Measurements from ENCODE around the gene MAGI2.
"Not testable (repeated sequence)": the region's sequence is repeated elsewhere in the genome, so short reads cannot be mapped to it uniquely, and the experiment has no call there.

The MAGI2 gene

GRCh38 chr7:79452495-79453265, 787 bp downstream of the MAGI2 start:
- FAIRE-seq, result no peak

GRCh38 chr7:79452032-79452494, 1.4 kb downstream of the MAGI2 start:
- no peak for FAIRE-seq
- DNase-seq (ENCODE audit: extremely low spot score, insufficient read length, low read depth), result no peak

More at GRCh38 chr7:79452495-79453265, 787 bp downstream of the MAGI2 start:
- no peak for DNase-seq (ENCODE audit: extremely low spot score, insufficient read length, low read depth)

GRCh38 chr7:79451580-79451979, 1.9 kb downstream of the MAGI2 start:
- DNase-seq (ENCODE audit: extremely low spot score, insufficient read length, low read depth), result no peak
- no peak for FAIRE-seq

- not testable (repeated sequence) for FAIRE-seq; DNase-seq (ENCODE audit: extremely low spot score, insufficient read length, low read depth)
Observed at GRCh38 chr7:79442766-79443165, 10.7 kb downstream of the MAGI2 start.

GRCh38 chr7:79436378-79436777, 17.1 kb downstream of the MAGI2 start:
- no peak for DNase-seq (ENCODE audit: extremely low spot score, insufficient read length, low read depth)
- no peak for FAIRE-seq

- FAIRE-seq (no peak), DNase-seq (ENCODE audit: extremely low spot score, insufficient read length, low read depth) (no peak)
Observed at GRCh38 chr7:79434867-79435266, 18.6 kb downstream of the MAGI2 start.

DNA sequence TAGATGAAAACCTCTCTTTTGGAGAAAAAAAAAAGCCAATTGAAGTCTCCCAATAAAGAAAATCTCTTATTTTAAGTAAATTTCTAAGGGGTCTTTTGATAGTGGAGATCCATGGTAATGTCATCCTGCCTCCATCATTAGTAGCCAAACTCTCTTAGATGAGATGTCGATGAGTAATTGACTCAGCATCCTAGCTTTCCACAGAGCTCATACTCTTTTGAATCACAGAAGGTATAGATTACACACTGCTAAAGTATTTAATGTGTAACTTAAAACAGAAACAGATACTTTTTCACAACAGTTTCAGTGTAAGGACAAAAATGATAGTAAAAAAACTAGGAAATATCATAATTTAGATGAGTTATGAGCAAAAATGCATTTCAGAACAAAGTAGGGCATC, 19.4 kb downstream of the MAGI2 start:
- FAIRE-seq (no peak), DNase-seq (ENCODE audit: extremely low spot score, insufficient read length, low read depth) (no peak)

- DNase-seq (ENCODE audit: extremely low spot score, insufficient read length, low read depth), result no peak
- FAIRE-seq, result no peak
Observed at GRCh38 chr7:79430391-79430790, 23.1 kb downstream of the MAGI2 start.

DNA sequence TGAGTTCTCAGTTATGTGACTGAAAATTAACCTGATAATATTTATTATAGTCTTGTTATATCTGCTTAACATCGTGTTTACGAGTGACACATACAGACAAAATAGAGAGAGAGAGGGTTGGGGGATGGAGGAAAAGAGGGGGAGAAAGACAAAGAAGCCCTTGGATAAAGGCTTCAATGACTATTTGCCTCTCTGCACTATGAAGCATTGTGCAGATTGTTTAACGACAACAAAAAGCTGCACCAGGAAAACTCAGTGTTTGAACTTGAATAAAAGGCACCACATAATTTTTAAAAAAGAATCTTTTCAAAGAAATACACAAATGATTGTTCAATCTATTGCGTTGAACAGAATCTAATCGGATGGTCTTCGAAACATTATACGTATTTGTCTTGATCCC, 27.8 kb downstream of the MAGI2 start:
- DNase-seq (ENCODE audit: extremely low spot score, insufficient read length, low read depth) (no peak), FAIRE-seq (no peak)

DNA sequence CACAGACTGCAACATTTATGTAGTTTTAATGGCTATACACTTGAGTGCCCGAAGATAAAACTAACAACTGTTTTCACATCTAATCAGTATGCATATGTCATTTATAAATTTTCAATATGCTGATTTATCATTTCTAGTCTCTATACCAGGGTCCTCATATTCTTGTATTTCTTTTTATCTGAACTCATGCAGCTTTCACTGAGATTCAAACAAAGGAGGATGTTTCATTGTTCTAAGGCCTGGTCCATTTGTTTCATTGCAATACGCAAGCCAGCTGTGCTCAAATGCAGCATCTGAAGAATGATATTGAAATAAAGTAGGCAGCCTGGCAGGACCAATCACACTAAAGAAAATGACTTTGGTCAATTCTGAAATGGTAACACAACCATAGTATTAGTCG, 31.7 kb downstream of the MAGI2 start:
- FAIRE-seq, result no peak
- DNase-seq (ENCODE audit: extremely low spot score, insufficient read length, low read depth), result no peak

DNA sequence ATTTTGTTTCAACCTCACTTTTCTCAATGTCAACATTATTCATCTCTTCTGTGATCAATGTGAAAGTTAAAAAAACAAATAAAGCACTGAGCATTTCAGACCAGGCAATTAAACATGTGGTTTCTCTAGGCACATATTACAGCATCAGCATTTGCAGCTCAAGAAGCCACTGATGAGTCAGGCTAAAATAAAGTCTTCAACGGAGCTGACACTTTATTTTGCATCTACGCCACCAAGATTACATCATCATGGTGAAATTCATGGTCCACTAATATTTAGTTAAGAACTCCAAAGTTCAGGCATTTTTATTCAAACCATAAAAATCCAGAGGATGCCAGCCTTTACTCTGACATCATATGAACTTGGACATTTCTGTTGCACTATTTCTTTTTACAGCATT, 33.0 kb downstream of the MAGI2 start:
- FAIRE-seq, result no peak
- no peak for DNase-seq (ENCODE audit: extremely low spot score, insufficient read length, low read depth)

GRCh38 chr7:79414910-79415309, 38.6 kb downstream of the MAGI2 start:
- no peak for FAIRE-seq
- DNase-seq (ENCODE audit: extremely low spot score, insufficient read length, low read depth), result no peak

GRCh38 chr7:79412915-79413314, 40.6 kb downstream of the MAGI2 start:
- no peak for DNase-seq (ENCODE audit: extremely low spot score, insufficient read length, low read depth)
- FAIRE-seq, result no peak

- FAIRE-seq, result no peak
- no peak for DNase-seq (ENCODE audit: extremely low spot score, insufficient read length, low read depth)
Observed at GRCh38 chr7:79412438-79412837, 41.0 kb downstream of the MAGI2 start.

DNA sequence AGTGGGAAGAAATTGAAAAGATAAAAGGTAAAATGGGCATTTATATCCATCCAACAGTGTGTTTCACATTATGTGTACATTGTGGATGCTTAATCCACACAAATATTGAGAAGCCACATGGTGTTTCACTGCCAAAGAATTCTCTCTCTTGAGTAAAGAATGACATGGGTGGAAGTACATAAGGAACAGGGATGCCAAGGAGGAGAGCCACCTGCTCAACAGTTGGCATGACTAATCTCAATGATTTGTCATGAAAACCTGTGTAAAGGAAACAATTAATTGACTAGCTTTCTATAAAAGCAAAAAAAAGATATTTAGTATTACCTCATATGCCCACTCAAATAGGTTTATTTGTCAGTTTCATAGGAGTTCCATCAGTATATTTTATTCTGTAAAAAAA, 43.1 kb downstream of the MAGI2 start:
- no peak for FAIRE-seq
- DNase-seq (ENCODE audit: extremely low spot score, insufficient read length, low read depth), result no peak

DNA sequence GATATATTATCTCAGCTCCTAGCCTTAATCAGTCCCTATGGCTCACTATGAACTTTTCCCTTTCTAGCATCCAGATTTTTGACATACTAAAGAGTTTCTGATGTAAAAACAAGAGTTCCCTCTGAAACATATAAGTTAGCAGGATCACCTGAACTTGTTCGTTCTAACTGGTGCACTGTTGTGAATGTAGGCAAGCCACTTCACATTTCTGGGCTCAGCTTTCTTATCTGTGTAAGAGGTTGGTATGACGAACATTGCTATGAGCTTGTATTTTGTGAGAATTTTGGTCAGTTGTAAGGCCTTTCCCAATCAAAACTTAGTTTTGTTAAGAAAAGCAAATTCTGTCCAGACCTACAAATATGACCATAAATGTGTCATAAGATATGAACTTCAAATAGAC, 46.1 kb downstream of the MAGI2 start:
- FAIRE-seq (no peak), DNase-seq (ENCODE audit: extremely low spot score, insufficient read length, low read depth) (no peak)

- FAIRE-seq, result no peak
- DNase-seq (ENCODE audit: extremely low spot score, insufficient read length, low read depth), result no peak
Observed at GRCh38 chr7:79406371-79406770, 47.1 kb downstream of the MAGI2 start.

DNA sequence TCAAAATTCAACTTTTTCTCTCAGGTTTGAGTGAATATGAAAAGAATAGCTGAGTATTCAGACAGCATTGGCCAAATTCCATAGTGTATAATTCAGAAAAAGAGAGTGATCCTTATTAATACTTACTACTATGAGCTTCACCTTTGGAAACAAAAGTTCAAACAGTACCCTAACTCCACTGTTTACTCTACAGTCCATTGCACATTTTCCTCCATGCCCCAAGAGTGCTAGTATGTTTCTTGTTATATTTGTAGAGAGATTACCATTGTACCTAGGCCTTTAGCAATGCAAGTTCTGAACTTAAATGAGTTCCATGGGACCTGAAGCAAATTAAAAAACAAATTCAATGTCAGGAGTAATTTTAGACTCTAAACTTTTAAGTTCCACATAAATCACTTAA, 48.1 kb downstream of the MAGI2 start:
- no peak for DNase-seq (ENCODE audit: extremely low spot score, insufficient read length, low read depth)
- no peak for FAIRE-seq

DNA sequence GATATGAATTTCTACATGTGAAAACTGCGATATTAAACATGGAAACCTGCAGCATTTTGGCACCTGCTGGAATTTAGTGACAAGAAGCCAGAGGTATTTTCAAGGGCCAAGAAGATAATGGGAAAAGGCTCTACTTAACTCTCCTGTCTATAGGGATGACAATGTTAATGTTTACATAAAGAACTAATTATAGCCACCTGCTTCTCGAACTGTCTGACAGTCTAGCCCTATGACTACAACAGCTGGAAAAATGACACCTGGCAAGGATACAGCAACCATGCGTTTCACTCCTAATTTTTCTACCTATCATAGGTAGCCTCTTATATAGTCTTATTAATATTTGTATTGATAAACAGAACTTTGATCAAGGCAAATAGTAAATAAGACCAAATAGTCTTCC, 49.6 kb downstream of the MAGI2 start:
- FAIRE-seq (no peak), DNase-seq (ENCODE audit: extremely low spot score, insufficient read length, low read depth) (no peak)

DNA sequence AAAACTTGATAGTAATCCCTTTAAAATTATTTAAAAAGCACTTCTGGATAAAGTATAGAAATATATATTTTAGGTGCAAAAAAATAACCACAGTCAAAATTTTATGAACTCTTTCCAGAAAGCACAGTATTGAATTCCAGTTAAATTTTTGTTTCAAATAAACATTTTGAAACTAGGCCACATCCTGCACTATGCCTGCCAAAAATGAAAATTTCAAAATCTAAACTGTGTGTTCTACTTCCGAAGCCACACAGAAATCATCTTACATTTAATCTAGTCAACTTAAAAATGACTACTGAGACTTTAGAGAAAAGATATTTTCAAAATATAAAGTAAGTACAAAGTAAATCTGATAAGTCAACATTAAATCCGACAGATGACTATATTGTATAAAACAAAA, 50.0 kb downstream of the MAGI2 start:
- no peak for FAIRE-seq
- DNase-seq (ENCODE audit: extremely low spot score, insufficient read length, low read depth), result no peak

DNA sequence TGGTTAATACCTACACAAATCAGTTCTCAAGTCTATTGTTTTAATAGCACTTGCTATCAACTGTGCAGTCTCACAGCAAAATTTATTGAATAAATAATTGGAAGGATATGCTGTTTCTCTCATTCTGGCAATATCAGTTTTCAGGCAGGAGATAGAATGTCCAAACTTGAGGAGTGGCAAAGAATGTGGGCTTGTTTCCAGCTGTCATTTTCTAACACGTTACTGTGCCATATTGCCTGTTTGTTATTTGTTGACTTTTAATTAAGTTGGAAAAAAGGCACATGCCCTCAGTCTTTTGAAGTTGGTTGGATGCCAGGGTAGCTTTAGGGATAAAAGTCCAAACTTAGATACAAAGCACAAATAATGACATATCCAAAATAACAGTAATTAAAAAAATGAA, 52.2 kb downstream of the MAGI2 start:
- no peak for DNase-seq (ENCODE audit: extremely low spot score, insufficient read length, low read depth)

GRCh38 chr7:79400222-79400621, 53.2 kb downstream of the MAGI2 start:
- FAIRE-seq (no peak), DNase-seq (ENCODE audit: extremely low spot score, insufficient read length, low read depth) (no peak)

More for the DNA sequence above, 52.2 kb downstream of the MAGI2 start:
- FAIRE-seq, result no peak

Measured in GM18507 (cell line).